ENCODE measurements around the gene ABHD2. TPM values are rescaled to one million over a fixed set of nuclear protein-coding genes. Genes with fewer than 3 reads are reported as not detected.

Gene ABHD2
- total RNA-seq, 1 experiment from 2014 or later: 15.6 TPM

DNA sequence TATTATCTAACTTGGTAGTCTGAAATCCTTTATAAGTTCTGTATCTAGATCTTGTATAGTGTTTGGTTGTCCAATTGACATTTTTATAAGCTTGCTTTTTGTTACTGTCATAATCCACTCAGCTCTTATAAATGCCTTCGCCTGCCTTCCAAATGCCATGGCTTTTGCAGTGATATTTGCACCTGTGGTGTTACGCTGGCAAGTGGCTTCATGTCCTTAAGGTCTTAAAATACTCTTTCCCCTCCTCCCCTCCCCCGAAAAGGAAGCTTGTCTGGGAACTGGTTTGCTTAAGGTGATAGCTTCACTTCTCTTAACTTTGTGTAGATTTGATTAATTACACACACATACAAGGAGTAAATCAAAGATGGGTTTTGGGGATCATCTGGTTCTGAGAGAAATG, 62.0 kb downstream of the ABHD2 start:
- Mint-ChIP-seq H3K4me1 (peaks cover 6 to 7% of the 10 kb centered on the region in 2 experiments), H3K27ac (no peak overlapping the region; a peak in 1 of 7 replicates), H3K4me3 (no peak overlapping the region), H3K36me3 (ENCODE audit: insufficient read depth in 1 of 3, low read depth in 3 of 3) (peaks cover 7 to 11% (median 10%) of the 10 kb centered on the region in 3 experiments; a peak in 4 of 7 replicates), H3K9me3 (no peaks in the 10 kb centered on the region), H3K27me3 (ENCODE audit: low read depth) (no peaks in the 10 kb centered on the region)
- no peak overlapping the region for H2BK120ac ChIP-seq (ENCODE audit: low read depth, low read length, poor library complexity, severe bottlenecking)
- WGBS (ENCODE audit: extremely low coverage, insufficient read length, low lambda C conversion rate): no CpG with 5 or more reads among the region's 3 CpGs
- H3K27me3 ChIP-seq (ENCODE audit: insufficient read depth, low read length): no peaks in the 10 kb centered on the region
- H3K79me2 ChIP-seq (ENCODE audit: insufficient read depth, low read length): no peaks in the 10 kb centered on the region
- no peaks in the 10 kb centered on the region for H4K20me1 ChIP-seq (ENCODE audit: control insufficient read depth, insufficient read depth, insufficient read length)
- no peak overlapping the region for H4K5ac ChIP-seq (ENCODE audit: insufficient read length, low read depth, low read length)
- no peak overlapping the region for H3T11ph ChIP-seq (ENCODE audit: low read length)
- no peaks in the 10 kb centered on the region for H3K4me1 ChIP-seq (ENCODE audit: insufficient read depth, low read length)
- no peak overlapping the region for H4K91ac ChIP-seq (ENCODE audit: insufficient read length, low read depth, low read length)
- H3K9me3 ChIP-seq (ENCODE audit: control insufficient read depth, low read depth, low read length): no peaks in the 10 kb centered on the region
- H3K23ac ChIP-seq (ENCODE audit: insufficient read length, low read depth, low read length): no peak overlapping the region
- H3K27ac ChIP-seq (ENCODE audit: insufficient read length, low read depth, low read length): no peak overlapping the region
- no peak overlapping the region for H3K4me2 ChIP-seq (ENCODE audit: insufficient read depth, insufficient read length, low read length)
- no peak overlapping the region for H3K18ac ChIP-seq (ENCODE audit: insufficient read length, low read depth, low read length)
- no peaks in the 10 kb centered on the region for H3K23me2 ChIP-seq (ENCODE audit: insufficient read length, low read depth, low read length, poor library complexity, severe bottlenecking)
- H3K56ac ChIP-seq (ENCODE audit: insufficient read length, low read depth, low read length): no peak overlapping the region
- H4K8ac ChIP-seq (replicated peaks; ENCODE audit: insufficient read length, low read depth, low read length): no peak overlapping the region
- H2BK20ac ChIP-seq (ENCODE audit: low read depth, low read length, poor library complexity, severe bottlenecking): no peak overlapping the region
- H2BK12ac ChIP-seq (ENCODE audit: insufficient read length, low read depth, low read length): no peak overlapping the region
- no peak overlapping the region for H3K9ac ChIP-seq (ENCODE audit: extremely low read depth, insufficient read length, low read length)
- H2BK5ac ChIP-seq (ENCODE audit: insufficient read length, low read length): no peak overlapping the region
- no peak for DNase-seq
- no peak overlapping the region for H2AK5ac ChIP-seq (ENCODE audit: insufficient read length, low read length)
- TF ChIP-seq, protein P1, sequence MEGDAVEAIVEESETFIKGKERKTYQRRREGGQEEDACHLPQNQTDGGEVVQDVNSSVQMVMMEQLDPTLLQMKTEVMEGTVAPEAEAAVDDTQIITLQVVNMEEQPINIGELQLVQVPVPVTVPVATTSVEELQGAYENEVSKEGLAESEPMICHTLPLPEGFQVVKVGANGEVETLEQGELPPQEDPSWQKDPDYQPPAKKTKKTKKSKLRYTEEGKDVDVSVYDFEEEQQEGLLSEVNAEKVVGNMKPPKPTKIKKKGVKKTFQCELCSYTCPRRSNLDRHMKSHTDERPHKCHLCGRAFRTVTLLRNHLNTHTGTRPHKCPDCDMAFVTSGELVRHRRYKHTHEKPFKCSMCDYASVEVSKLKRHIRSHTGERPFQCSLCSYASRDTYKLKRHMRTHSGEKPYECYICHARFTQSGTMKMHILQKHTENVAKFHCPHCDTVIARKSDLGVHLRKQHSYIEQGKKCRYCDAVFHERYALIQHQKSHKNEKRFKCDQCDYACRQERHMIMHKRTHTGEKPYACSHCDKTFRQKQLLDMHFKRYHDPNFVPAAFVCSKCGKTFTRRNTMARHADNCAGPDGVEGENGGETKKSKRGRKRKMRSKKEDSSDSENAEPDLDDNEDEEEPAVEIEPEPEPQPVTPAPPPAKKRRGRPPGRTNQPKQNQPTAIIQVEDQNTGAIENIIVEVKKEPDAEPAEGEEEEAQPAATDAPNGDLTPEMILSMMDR (conservative IDR thresholded peaks at IDR 0.05): no peak
- H2BK15ac ChIP-seq (ENCODE audit: low read depth, low read length): no peak overlapping the region
- no peak overlapping the region for H2AFZ ChIP-seq (ENCODE audit: low read length)
- no peaks in the 10 kb centered on the region for H3K79me1 ChIP-seq (ENCODE audit: insufficient read depth, low read depth, low read length, poor library complexity, severe bottlenecking)
- H3K14ac ChIP-seq (ENCODE audit: insufficient read depth, low read length): no peak overlapping the region
- H3K4ac ChIP-seq (ENCODE audit: low read depth, low read length): no peak overlapping the region
